MM.1S (cell line): Measurements from ENCODE around the gene IL1B.

ENCODE experiments used
- DNase-seq: peaks from one replicate; pipeline ENCODE4 v3.0.0-alpha.2; 2015
- H2AFZ ChIP-seq: fragments of 300-600 bp; sonication (generic); 2 replicates; pipeline ENCODE4 v1.6.0; 2016; ENCODE audit warnings: antibody characterized with exemption, low read length
- H3F3A ChIP-seq: fragments of 300-600 bp; sonication (generic); 2 replicates; pipeline ENCODE4 v1.6.1; 2016; ENCODE audit warnings: mild to moderate bottlenecking, antibody characterized with exemption, low read length, moderate library complexity, mixed read lengths; ENCODE audit not compliant: insufficient read depth
- H3K27ac ChIP-seq: fragments of 300-600 bp; sonication (generic); 2 replicates; pipeline ENCODE4 v1.5.1; 2016; ENCODE audit warnings: mild to moderate bottlenecking, low read length
- H3K27me3 ChIP-seq: fragments of 300-600 bp; sonication (generic); replicated peaks from 2 replicates; pipeline ENCODE4 v1.6.0; 2016; ENCODE audit warnings: low read length; ENCODE audit not compliant: insufficient read depth
- H3K36me3 ChIP-seq: fragments of 300-600 bp; sonication (generic); replicated peaks from 2 replicates; pipeline ENCODE4 v1.6.1; 2016; ENCODE audit warnings: mild to moderate bottlenecking, low read length, mixed read lengths; ENCODE audit not compliant: insufficient read depth
- H3K4me1 ChIP-seq: fragments of 300-600 bp; sonication (generic); 2 replicates; pipeline ENCODE4 v1.6.1; 2016; ENCODE audit warnings: low read length, mixed read lengths
- H3K4me2 ChIP-seq: fragments of 300-600 bp; sonication (generic); 2 replicates; pipeline ENCODE4 v1.6.0; 2016; ENCODE audit warnings: low read depth, low read length
- H3K4me3 ChIP-seq: fragments of 300-600 bp; sonication (generic); 2 replicates; pipeline ENCODE4 v1.5.1; 2016; ENCODE audit warnings: low read length, mixed read lengths
- H3K79me2 ChIP-seq: fragments of 300-600 bp; sonication (generic); 2 replicates; pipeline ENCODE4 v1.6.1; 2016; ENCODE audit warnings: mixed run types, low read length, mixed read lengths
- H3K9ac ChIP-seq: fragments of 300-600 bp; sonication (generic); 2 replicates; pipeline ENCODE4 v1.6.1; 2016; ENCODE audit warnings: low read length, mixed read lengths
- H3K9me2 ChIP-seq: fragments of 300-600 bp; sonication (generic); replicated peaks from 2 replicates; pipeline ENCODE4 v1.6.1; 2016; ENCODE audit warnings: mild to moderate bottlenecking, low read length, mixed read lengths; ENCODE audit not compliant: insufficient read depth
- H3K9me3 ChIP-seq: fragments of 300-600 bp; sonication (generic); replicated peaks from 2 replicates; pipeline ENCODE4 v1.6.1; 2016; ENCODE audit warnings: mild to moderate bottlenecking, low read length, mixed read lengths; ENCODE audit not compliant: insufficient read depth
- H4K20me1 ChIP-seq: fragments of 300-600 bp; sonication (generic); 2 replicates; pipeline ENCODE4 v1.6.1; 2016; ENCODE audit warnings: mild to moderate bottlenecking, low read length, moderate library complexity, mixed read lengths; ENCODE audit not compliant: insufficient read depth
- CTCF ChIP-seq: fragments of 300-600 bp; sonication (generic); IDR thresholded peaks from 2 replicates; pipeline ENCODE4 v1.5.1; 2016; ENCODE audit warnings: antibody characterized with exemption, low read length, mixed read lengths
- EZH2 ChIP-seq: fragments of 300-600 bp; sonication (generic); optimal IDR thresholded peaks from 2 replicates; pipeline ENCODE3; 2017; ENCODE audit warnings: low read depth, mild to moderate bottlenecking, antibody characterized with exemption, low read length, mixed read lengths
- EZH2phosphoT487 ChIP-seq: fragments of 300-600 bp; sonication (generic); IDR thresholded peaks from 2 replicates; pipeline ENCODE4 v1.6.1; 2018; ENCODE audit warnings: antibody characterized with exemption, low read length

Gene IL1B

DNA sequence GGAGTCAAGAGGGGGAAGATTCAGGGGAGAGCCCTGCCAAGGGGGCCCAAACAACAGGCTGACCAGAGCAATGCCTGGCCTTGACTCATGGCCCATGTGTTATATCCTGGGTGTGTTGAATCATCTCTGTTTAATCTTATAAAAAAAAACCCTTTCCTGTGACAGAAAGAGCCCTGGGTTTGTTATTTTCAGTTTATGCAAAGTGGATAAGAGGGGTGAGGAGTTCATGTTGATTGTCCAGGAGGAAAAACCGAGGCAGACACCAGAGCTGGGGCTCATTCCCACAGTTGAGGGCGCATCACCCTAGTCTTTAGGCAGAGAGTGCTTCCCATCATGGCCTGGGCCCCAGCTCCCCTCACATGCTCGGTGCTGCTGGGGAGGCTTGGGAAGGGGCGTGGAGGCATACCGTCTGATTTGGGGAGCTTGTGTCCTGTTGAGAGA is 43.5 kb upstream of the IL1B start:
- Histone ChIP-seq H3K9me2 (no peaks in the 10 kb centered on the region), H3K4me2 (no peak overlapping the region), H4K20me1 (no peaks in the 10 kb centered on the region), H3K4me1 (peaks cover 4% of the 10 kb centered on the region), H2AFZ (no peak overlapping the region), H3K27me3 (no peaks in the 10 kb centered on the region), H3K36me3 (no peaks in the 10 kb centered on the region), H3F3A (no peaks in the 10 kb centered on the region), H3K79me2 (no peaks in the 10 kb centered on the region), H3K4me3 (no peak overlapping the region), H3K9me3 (no peaks in the 10 kb centered on the region), H3K9ac (no peak overlapping the region), H3K27ac (no peak overlapping the region)
- TF ChIP-seq CTCF (no peak), EZH2phosphoT487 (no peak), EZH2 (no peak)
- no peak for DNase-seq

- H3K9me3 ChIP-seq = no peaks in the 10 kb centered on the region
- no peaks in the 10 kb centered on the region for H3K36me3 ChIP-seq
- H3K4me1 ChIP-seq = peaks cover 1% of the 10 kb centered on the region
- no peaks in the 10 kb centered on the region for H4K20me1 ChIP-seq
- no peak overlapping the region for H3K9ac ChIP-seq
- H3F3A ChIP-seq = no peaks in the 10 kb centered on the region
- H3K9me2 ChIP-seq = no peaks in the 10 kb centered on the region
- H3K27me3 ChIP-seq = no peaks in the 10 kb centered on the region
- DNase-seq = no peak
- H3K4me2 ChIP-seq = no peak overlapping the region
- TF ChIP-seq EZH2phosphoT487 (no peak), CTCF (no peak), EZH2 (no peak)
- H2AFZ ChIP-seq = no peak overlapping the region
- no peaks in the 10 kb centered on the region for H3K79me2 ChIP-seq
- H3K4me3 ChIP-seq = no peak overlapping the region
- no peak overlapping the region for H3K27ac ChIP-seq
Observed at GRCh38 chr2:112879491-112880041, 43.0 kb upstream of the IL1B start.

- Histone ChIP-seq H3K27ac (no peak overlapping the region), H3K9me2 (no peaks in the 10 kb centered on the region), H2AFZ (no peak overlapping the region), H4K20me1 (no peaks in the 10 kb centered on the region), H3K4me1 (no peaks in the 10 kb centered on the region), H3F3A (no peaks in the 10 kb centered on the region), H3K9ac (no peak overlapping the region), H3K36me3 (no peaks in the 10 kb centered on the region), H3K27me3 (no peaks in the 10 kb centered on the region), H3K9me3 (no peaks in the 10 kb centered on the region), H3K4me3 (no peak overlapping the region), H3K4me2 (no peak overlapping the region), H3K79me2 (no peaks in the 10 kb centered on the region)
- TF ChIP-seq EZH2phosphoT487 (no peak), CTCF (no peak), EZH2 (no peak)
- no peak for DNase-seq
Observed at GRCh38 chr2:112877423-112877822, 40.8 kb upstream of the IL1B start.
